Nephron (organoid): ENCODE data around the gene TRIM72.

Experiments used
- H3K27ac Mint-ChIP-seq, 3 experiments: 2 replicates each; pipeline ENCODE4 v1.8.0; 2020; ENCODE audit warnings: mixed read lengths in 3 of 3, mild to moderate bottlenecking in 2 of 3, moderate library complexity in 1 of 3
- H3K27me3 Mint-ChIP-seq: 2 replicates; pipeline ENCODE4 v1.8.0; 2021; ENCODE audit warnings: low read depth, mild to moderate bottlenecking, moderate library complexity, mixed read lengths
- H3K36me3 Mint-ChIP-seq: 2 replicates; pipeline ENCODE4 v1.8.0; 2020; ENCODE audit warnings: low read depth, mixed read lengths
- H3K4me1 Mint-ChIP-seq: 2 replicates; pipeline ENCODE4 v1.8.0; 2020; ENCODE audit warnings: mixed read lengths
- H3K4me3 Mint-ChIP-seq, 3 experiments: 2 replicates each; pipeline ENCODE4 v1.8.0; 2020; ENCODE audit warnings: mild to moderate bottlenecking in 3 of 3, mixed read lengths in 3 of 3, moderate library complexity in 2 of 3
- H3K9me3 Mint-ChIP-seq: 2 replicates; pipeline ENCODE4 v1.8.0; 2020; ENCODE audit warnings: mixed read lengths
- TF ChIP-seq, protein P1 (sequence below), 3 experiments: fragments of 200-600 bp; sonication (generic); IDR thresholded peaks; one replicate each; pipeline ENCODE4 v1.5.0; 2021; ENCODE audit warnings: antibody characterized with exemption in 3 of 3; ENCODE audit not compliant: unreplicated experiment in 3 of 3

The TRIM72 gene

DNA sequence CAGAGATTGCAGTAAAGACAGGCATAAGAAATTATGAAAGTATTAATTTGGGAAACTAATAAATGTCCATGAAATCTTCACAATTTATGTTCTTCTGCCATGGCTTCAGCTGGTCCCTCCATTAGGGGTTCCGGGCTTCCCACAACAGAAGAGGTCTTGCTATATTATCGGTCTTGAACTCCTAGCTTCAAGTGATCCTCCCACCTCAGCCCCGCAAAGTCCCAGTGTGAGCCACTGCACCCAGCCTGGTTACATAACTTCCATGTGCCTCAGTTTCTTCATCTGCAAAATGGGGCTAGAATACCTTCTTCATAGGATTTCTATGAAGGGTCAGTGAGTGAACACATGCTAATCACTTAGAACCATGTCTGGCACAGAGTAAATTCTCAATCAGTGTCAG, 32.4 kb downstream of the TRIM72 start:
- H3K27ac Mint-ChIP-seq: no peak overlapping the region
- peaks cover 38% of the 10 kb centered on the region for H3K27me3 Mint-ChIP-seq
- TF ChIP-seq, protein P1, sequence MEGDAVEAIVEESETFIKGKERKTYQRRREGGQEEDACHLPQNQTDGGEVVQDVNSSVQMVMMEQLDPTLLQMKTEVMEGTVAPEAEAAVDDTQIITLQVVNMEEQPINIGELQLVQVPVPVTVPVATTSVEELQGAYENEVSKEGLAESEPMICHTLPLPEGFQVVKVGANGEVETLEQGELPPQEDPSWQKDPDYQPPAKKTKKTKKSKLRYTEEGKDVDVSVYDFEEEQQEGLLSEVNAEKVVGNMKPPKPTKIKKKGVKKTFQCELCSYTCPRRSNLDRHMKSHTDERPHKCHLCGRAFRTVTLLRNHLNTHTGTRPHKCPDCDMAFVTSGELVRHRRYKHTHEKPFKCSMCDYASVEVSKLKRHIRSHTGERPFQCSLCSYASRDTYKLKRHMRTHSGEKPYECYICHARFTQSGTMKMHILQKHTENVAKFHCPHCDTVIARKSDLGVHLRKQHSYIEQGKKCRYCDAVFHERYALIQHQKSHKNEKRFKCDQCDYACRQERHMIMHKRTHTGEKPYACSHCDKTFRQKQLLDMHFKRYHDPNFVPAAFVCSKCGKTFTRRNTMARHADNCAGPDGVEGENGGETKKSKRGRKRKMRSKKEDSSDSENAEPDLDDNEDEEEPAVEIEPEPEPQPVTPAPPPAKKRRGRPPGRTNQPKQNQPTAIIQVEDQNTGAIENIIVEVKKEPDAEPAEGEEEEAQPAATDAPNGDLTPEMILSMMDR (IDR thresholded peaks at IDR 0.05; ENCODE audit: unreplicated experiment in 3 of 3): no peak
- H3K4me1 Mint-ChIP-seq: no peaks in the 10 kb centered on the region
- no peaks in the 10 kb centered on the region for H3K36me3 Mint-ChIP-seq
- no peaks in the 10 kb centered on the region for H3K9me3 Mint-ChIP-seq
- H3K4me3 Mint-ChIP-seq: no peak overlapping the region

DNA sequence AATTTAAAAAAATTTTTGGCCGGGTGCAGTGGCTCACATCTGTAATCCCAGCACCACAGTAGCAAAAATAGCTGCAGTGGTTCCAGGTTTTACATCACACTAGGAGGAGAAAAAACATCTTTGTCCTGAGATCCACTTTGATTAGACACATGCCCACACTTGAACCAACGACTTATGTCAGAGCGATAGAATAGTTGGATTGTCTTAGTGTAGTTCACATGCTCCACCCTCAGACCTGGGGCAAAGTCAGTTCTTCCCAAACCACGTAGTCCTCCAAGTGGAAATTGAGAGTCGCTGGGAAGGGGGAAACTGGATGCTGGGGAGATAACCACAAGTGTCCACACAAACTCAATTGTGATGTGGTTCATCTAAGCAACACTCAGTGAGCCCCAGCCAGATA, 34.4 kb downstream of the TRIM72 start:
- Mint-ChIP-seq H3K36me3 (no peaks in the 10 kb centered on the region), H3K4me3 (no peak overlapping the region), H3K4me1 (no peaks in the 10 kb centered on the region), H3K27me3 (peaks cover 45% of the 10 kb centered on the region), H3K9me3 (no peaks in the 10 kb centered on the region), H3K27ac (no peak overlapping the region)
- TF ChIP-seq, protein P1 (IDR thresholded peaks at IDR 0.05; ENCODE audit: unreplicated experiment in 3 of 3): no peak

DNA sequence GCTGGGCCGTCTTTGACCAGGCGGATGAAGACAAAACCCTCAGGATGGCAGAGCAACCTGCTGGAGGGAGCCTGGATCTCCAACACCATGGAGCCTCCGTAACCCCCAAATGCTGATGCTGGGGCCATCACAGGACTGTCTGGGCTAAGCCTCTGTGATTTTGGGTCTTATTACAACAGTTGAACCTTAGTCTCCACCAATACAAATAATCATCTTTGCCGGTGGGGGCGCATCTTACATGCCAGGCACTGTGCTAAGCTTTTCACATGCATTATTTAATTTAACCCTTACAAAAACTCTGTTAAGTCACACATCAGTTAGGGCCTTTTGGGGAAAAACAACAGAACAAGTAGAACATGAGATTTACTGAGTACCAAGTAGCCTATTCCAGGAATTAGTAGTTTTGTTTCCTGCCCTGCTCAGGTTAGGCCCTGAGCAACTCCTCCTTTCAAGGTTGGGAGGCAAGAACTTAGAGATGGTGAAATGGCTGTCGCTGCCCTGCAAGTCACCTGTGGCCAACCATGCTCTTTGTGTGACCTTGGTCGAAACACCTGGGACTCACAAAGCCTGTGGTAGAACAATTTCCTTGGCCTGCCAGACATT, 37.0 kb downstream of the TRIM72 start:
- H3K27ac Mint-ChIP-seq: no peak overlapping the region
- H3K9me3 Mint-ChIP-seq: no peaks in the 10 kb centered on the region
- no peaks in the 10 kb centered on the region for H3K4me1 Mint-ChIP-seq
- TF ChIP-seq, protein P1 (IDR thresholded peaks at IDR 0.05; ENCODE audit: unreplicated experiment in 3 of 3): no peak
- no peaks in the 10 kb centered on the region for H3K36me3 Mint-ChIP-seq
- no peak overlapping the region for H3K4me3 Mint-ChIP-seq
- H3K27me3 Mint-ChIP-seq: peaks cover 43% of the 10 kb centered on the region

DNA sequence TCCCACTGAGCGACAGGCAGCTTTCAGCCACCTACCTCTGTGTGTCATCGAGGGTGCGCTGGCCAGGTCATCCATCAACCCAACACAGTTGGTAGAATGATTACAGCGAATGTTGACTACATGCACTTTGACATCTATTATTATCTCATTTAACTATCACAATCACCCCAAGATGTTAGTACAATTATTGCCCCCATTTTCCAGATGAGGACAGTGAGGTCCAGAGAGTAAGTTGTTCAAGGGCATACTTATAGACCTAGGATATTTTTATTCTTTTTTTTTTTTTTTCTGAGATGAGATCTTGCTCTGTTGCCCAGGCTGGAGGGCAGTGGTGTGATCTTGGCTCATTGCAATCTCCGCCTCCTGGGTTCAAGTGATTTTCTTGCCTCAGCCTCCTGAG, 37.5 kb downstream of the TRIM72 start:
- peaks cover 38% of the 10 kb centered on the region for H3K27me3 Mint-ChIP-seq
- no peaks in the 10 kb centered on the region for H3K36me3 Mint-ChIP-seq
- TF ChIP-seq, protein P1 (IDR thresholded peaks at IDR 0.05; ENCODE audit: unreplicated experiment in 3 of 3): no peak
- H3K4me3 Mint-ChIP-seq: no peak overlapping the region
- H3K4me1 Mint-ChIP-seq: no peaks in the 10 kb centered on the region
- H3K27ac Mint-ChIP-seq: no peak overlapping the region
- H3K9me3 Mint-ChIP-seq: no peaks in the 10 kb centered on the region

DNA sequence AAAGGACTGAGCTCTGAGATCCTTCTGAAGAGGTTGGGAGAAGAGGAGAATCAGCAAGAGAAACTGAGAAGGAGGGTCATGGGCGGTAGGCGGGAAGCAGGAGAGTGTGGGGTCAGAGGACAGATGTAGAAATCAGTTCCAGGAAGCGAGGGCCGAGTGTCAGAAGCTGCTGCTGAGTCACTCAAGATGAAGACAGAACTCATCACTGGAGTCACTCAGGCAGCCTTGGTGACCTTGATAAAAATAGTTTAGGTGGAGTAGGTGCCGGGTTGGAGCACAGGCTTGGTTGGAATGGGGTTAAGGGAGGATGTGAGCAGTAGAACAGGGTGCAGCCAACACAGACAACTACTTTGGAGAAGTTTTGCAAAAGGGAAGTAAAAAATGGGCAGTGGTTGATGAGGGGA, 39.7 kb downstream of the TRIM72 start:
- Mint-ChIP-seq H3K4me1 (no peaks in the 10 kb centered on the region), H3K9me3 (no peaks in the 10 kb centered on the region), H3K36me3 (no peaks in the 10 kb centered on the region), H3K27me3 (peaks cover 24% of the 10 kb centered on the region), H3K27ac (no peak overlapping the region), H3K4me3 (no peak overlapping the region)
- TF ChIP-seq, protein P1 (IDR thresholded peaks at IDR 0.05; ENCODE audit: unreplicated experiment in 3 of 3): no peak

DNA sequence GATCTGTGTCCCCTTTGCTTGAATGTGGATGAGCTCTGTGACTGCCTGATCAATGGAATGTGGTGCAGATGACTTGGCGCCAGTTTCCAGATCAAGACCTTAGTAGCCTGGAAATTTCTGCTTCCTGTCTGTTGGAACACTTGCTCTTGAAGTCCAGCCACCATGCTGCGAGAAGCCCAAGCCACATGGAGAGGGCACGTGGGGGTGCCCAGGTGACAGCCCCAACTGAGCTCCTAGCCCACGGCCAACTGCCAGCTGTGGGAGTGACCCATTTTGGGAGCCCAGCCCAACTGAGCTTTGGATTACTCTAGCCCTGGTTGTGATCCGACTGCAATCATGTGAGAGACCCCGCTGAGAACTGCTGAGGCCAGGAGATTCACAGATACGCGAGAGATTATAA, 42.5 kb downstream of the TRIM72 start:
- no peaks in the 10 kb centered on the region for H3K4me1 Mint-ChIP-seq
- H3K9me3 Mint-ChIP-seq: no peaks in the 10 kb centered on the region
- no peak overlapping the region for H3K4me3 Mint-ChIP-seq
- peaks cover 31% of the 10 kb centered on the region for H3K27me3 Mint-ChIP-seq
- no peak overlapping the region for H3K27ac Mint-ChIP-seq
- no peaks in the 10 kb centered on the region for H3K36me3 Mint-ChIP-seq
- TF ChIP-seq, protein P1 (IDR thresholded peaks at IDR 0.05; ENCODE audit: unreplicated experiment in 3 of 3): no peak
